Naive B cell (primary cell): ENCODE data around the gene OR52I1. TPM values are rescaled to one million over a fixed set of nuclear protein-coding genes. Genes with fewer than 3 reads are reported as not detected.

ENCODE experiments used
- ATAC-seq, 2 donors: fragments of 150-1000 bp; cut with Tn5 transposase; 2 replicates each; pipeline ENCODE4 v1.10.0; 2021; ENCODE audit warnings: low read depth in 2 of 2, mild to moderate bottlenecking in 2 of 2, moderate library complexity in 2 of 2
- DNase-seq: peaks from one replicate; pipeline ENCODE4 v3.0.0; 2022
- H3K27ac Mint-ChIP-seq, 6 donors: one replicate each; pipeline ENCODE4 v1.8.0; 2020 to 2022; ENCODE audit warnings: mild to moderate bottlenecking in 6 of 6, mixed read lengths in 6 of 6, moderate library complexity in 5 of 6, inconsistent platforms in 2 of 6
- H3K27me3 Mint-ChIP-seq, 3 donors: one replicate each; pipeline ENCODE4 v1.8.0; 2021 to 2022; ENCODE audit warnings: mixed read lengths in 3 of 3, mild to moderate bottlenecking in 1 of 3
- H3K36me3 Mint-ChIP-seq, 2 donors: one replicate each; pipeline ENCODE4 v1.8.0; 2020 to 2022; ENCODE audit warnings: mixed read lengths in 2 of 2, inconsistent platforms in 1 of 2, mild to moderate bottlenecking in 1 of 2
- H3K4me1 Mint-ChIP-seq, 3 donors: one replicate each; pipeline ENCODE4 v1.8.0; 2020 to 2022; ENCODE audit warnings: mixed read lengths in 3 of 3, inconsistent platforms in 1 of 3, mild to moderate bottlenecking in 1 of 3, moderate library complexity in 1 of 3
- H3K4me3 Mint-ChIP-seq, 8 donors: one replicate each; pipeline ENCODE4 v1.8.0; 2020 to 2022; ENCODE audit warnings: mild to moderate bottlenecking in 8 of 8, mixed read lengths in 8 of 8, moderate library complexity in 8 of 8, inconsistent platforms in 2 of 8
- H3K9me3 Mint-ChIP-seq, 7 donors: one replicate each; pipeline ENCODE4 v1.8.0; 2020 to 2022; ENCODE audit warnings: mixed read lengths in 7 of 7, mild to moderate bottlenecking in 5 of 7, inconsistent platforms in 2 of 7, moderate library complexity in 1 of 7
- polyA plus RNA-seq, 6 donors: library from polyadenylated mRNA; unstranded; fragments of 300-500 nt; fragmentation: Illumina TruSeq; gene quantifications; one replicate each; pipeline ENCODE4 v1.2.3, GENCODE V29; 2021; ENCODE audit warnings: low read depth in 6 of 6

The OR52I1 gene, protein sequence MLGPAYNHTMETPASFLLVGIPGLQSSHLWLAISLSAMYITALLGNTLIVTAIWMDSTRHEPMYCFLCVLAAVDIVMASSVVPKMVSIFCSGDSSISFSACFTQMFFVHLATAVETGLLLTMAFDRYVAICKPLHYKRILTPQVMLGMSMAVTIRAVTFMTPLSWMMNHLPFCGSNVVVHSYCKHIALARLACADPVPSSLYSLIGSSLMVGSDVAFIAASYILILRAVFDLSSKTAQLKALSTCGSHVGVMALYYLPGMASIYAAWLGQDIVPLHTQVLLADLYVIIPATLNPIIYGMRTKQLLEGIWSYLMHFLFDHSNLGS
- under 1 TPM in 1 of 6 donors, not detected in 5; 0.60 TPM for polyA plus RNA-seq

DNA sequence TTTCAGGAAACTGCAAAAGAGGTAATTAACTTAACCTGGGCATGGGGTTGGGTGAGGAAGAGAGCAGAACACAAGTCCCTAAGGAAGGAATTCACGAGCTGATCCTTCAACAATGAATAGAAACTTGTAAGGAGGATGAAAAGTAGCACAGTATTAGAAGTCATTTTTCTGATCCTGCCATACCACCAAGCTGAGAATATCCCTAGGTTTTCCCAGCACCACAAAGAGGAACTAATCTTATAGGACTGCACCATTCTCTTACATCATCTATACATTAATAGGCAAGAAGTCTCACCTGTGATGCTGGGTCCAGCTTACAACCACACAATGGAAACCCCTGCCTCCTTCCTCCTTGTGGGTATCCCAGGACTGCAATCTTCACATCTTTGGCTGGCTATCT is at the start of gene OR52I1:
Gene OR52I1 (plus strand): TSS at position 301 of the 400 bp plus-strand sequence. CDS start 0 bp downstream, at position 301.
- no peak within 1 kb of the TSS for H3K27ac Mint-ChIP-seq
- peaks cover 0 to under 1% (median 0%) of the 10 kb centered on the region in 3 donors for H3K27me3 Mint-ChIP-seq
- H3K4me1 Mint-ChIP-seq, result peaks cover 0 to 3% (median 0%) of the 10 kb centered on the region in 3 donors

DNA sequence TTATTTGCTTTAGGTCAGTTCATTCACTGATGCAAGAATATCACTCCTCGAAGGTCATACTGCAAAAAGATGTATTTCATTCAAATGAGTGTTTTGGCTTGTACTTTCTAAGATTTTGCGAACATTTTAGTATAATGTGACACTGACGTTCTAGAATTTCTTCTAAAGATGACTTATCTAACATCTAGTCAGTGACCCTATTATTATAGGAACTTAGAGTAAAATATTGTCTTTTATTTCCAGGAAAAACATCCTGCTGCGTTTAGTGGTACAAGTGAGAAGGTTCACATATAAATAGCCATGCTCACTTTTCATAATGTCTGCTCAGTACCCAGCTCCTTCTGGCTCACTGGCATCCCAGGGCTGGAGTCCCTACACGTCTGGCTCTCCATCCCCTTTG is 48.9 kb upstream of the OR52I1 start, which contains the start of gene OR52M1:
Gene OR52M1 (plus strand): TSS at position 301 of the 400 bp plus-strand sequence. CDS start 0 bp downstream, at position 301.
- no peaks in the 10 kb centered on the region for H3K4me1 Mint-ChIP-seq
- no peak within 1 kb of the TSS for H3K4me3 Mint-ChIP-seq
- DNase-seq, result no peak
- H3K27me3 Mint-ChIP-seq, result peaks cover 14 to 38% (median 30%) of the 10 kb centered on the region in 3 donors
- H3K9me3 Mint-ChIP-seq, result peaks cover 0 to 6% (median 0%) of the 10 kb centered on the region in 7 donors
- H3K36me3 Mint-ChIP-seq, result no peaks in the 10 kb centered on the region
- no peak within 1 kb of the TSS for H3K27ac Mint-ChIP-seq
- no peak for ATAC-seq

More for the DNA sequence above, at the start of gene OR52I1:
- Mint-ChIP-seq H3K9me3 (no peaks in the 10 kb centered on the region), H3K36me3 (peaks cover 7 to 12% of the 10 kb centered on the region in 2 donors), H3K4me3 (no peak within 1 kb of the TSS)
- no peak for ATAC-seq
- DNase-seq, result no peak

DNA sequence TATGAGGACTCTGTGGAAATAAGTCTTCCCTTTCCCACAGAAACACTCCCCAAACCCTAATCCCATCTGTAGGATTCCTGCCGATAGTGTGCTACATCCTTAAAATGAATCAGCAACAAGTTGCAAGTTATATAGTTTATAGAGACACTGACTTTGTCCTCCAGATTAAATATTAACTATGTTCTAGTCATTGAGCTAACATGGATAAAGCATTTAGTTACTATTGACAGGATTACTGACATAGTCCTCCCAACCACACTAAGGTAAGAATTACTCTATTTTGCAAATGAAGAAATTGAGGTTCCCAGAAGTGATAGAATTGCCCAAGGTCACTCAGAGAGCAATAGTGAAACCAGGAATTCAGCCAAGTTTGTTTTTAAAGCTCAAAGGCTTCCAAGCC is 47.0 kb upstream of the OR52I1 start:
- Mint-ChIP-seq H3K9me3 (peaks cover 1 to 21% (median 8%) of the 10 kb centered on the region in 7 donors), H3K27ac (no peak overlapping the region), H3K4me3 (no peak overlapping the region), H3K36me3 (no peaks in the 10 kb centered on the region), H3K27me3 (peaks cover 10 to 36% (median 36%) of the 10 kb centered on the region in 3 donors), H3K4me1 (no peaks in the 10 kb centered on the region)
- ATAC-seq (no peak), DNase-seq (no peak)

DNA sequence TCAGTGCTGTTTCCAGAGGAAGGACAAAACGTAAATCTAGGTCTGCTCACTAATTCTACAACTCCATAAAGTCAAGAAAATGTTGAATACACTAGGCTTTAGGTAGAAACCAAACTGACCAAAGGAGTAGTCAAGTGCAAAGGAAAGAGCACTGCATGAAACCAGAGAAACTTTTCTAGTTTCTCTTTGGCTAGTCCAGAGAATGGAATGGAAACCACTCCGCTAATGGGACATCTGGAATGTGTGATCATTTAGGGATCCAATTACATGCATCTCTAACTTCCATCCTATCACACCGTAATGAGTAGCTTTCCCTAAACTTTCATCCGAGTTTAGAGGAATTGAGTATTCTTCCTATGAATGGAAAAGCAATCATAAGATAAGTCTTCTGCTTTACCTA is 46.4 kb upstream of the OR52I1 start:
- H3K4me3 Mint-ChIP-seq, result no peak overlapping the region
- no peaks in the 10 kb centered on the region for H3K36me3 Mint-ChIP-seq
- ATAC-seq, result no peak
- no peak overlapping the region for H3K27ac Mint-ChIP-seq
- DNase-seq, result no peak
- H3K27me3 Mint-ChIP-seq, result peaks cover 9 to 37% (median 34%) of the 10 kb centered on the region in 3 donors
- peaks cover 1 to 21% (median 8%) of the 10 kb centered on the region in 7 donors for H3K9me3 Mint-ChIP-seq
- no peaks in the 10 kb centered on the region for H3K4me1 Mint-ChIP-seq

DNA sequence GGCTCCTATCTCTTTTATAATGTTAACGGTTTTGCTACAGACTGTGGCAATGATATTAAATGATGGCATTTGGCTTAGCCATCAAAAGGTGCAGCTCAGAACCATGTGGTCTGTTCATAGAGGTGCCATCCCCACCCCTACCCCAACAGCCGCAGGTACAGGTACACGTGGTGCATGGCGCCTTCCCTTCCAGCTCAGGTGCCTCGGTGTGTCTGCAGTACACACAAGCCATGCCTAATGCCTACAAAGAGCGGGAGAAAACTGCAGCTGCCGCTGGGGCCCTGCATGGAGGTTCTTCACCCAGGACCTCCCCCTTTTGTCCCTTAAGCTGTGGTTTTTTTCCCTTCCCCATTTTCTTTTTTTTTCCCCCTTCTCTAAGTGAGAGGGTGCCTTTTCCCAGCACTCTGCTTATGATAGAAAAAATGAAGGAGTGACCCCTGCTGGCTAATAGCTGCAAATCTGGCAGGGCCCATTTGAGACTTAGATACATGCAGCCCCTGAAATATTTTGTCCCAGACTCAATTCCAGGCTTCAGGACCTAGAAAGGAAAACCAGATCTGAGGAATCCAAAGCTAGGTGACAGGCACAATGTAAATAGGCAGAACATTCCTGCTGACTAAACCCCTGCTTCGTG is 42.4 kb upstream of the OR52I1 start:
- Mint-ChIP-seq H3K36me3 (peaks cover 0 to 8% of the 10 kb centered on the region in 2 donors), H3K27me3 (peaks cover 27 to 56% (median 46%) of the 10 kb centered on the region in 3 donors), H3K4me3 (peak overlapping the region in 1 of 8 donors; percentile 61), H3K9me3 (peaks cover 8 to 32% (median 14%) of the 10 kb centered on the region in 7 donors), H3K27ac (no peak overlapping the region), H3K4me1 (no peaks in the 10 kb centered on the region)
- ATAC-seq (no peak), DNase-seq (no peak)

DNA sequence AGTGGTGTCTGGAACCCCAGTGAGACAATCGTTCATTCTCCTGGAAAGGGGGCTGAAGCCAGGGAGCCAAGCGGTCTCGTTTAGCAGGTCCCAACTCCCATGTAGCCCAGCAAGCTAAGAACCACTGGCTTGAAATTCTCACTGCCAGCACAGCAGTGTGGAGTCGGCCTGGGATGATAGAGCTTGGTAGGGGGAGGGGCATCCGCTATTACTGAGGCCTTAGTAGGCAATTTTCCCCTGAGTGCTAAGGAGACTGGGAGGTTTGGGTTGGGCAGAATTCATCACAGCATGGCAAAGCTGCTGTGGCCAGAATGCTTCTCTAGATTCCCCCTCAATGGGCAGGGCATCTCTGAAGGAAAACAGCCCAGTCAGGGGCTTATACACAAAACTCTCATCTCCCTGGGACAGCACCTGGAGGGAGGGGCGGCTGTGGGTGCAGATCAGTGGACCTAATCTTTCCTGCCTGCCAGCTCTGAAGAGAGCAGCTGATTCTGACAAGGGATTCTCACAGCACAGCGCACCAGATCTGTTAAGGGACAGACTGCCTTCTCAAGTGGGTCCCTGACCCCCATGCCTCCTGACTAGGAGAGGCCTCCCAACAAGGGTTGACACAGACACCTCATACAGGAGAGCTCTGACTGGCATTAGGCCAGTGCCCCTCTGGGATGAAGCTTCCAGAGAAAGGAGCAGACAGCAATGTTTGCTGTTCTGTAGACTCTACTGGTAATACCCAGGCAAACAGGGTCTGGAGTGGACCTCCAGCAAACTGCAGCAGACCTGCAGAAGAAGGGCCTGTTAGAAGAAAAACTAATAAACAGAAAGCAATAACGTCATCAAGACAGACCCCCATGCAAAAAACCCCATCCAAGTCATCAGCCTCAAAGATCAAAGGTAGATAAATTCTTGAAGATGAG is 34.1 kb upstream of the OR52I1 start:
- H3K9me3 Mint-ChIP-seq, result peaks cover 6 to 16% (median 14%) of the 10 kb centered on the region in 7 donors
- peaks cover 0 to 10% of the 10 kb centered on the region in 2 donors for H3K36me3 Mint-ChIP-seq
- H3K4me3 Mint-ChIP-seq, result no peak overlapping the region
- ATAC-seq, result no peak
- H3K27ac Mint-ChIP-seq, result peak overlapping the region in 1 of 6 donors; percentile 73
- peaks cover 22 to 44% (median 41%) of the 10 kb centered on the region in 3 donors for H3K27me3 Mint-ChIP-seq
- DNase-seq, result no peak
- no peaks in the 10 kb centered on the region for H3K4me1 Mint-ChIP-seq

DNA sequence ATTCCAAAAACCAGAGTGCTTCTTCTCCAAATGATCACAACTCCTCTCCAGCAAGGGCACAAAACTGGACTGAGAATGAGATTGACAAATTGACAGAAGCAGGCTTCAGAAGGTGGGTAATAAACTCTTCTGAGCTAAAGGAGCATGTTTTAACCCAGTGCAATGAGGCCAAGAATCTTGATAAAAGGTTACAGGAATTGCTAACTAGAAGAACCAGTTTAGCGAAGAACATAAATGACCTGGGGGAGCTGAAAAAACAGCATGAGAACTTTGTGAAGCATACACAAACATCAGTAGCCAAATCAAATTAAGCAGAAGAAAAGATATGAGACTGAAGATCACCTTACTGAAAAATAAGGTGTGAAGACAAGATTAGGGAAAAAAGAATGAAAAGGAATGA is 33.4 kb upstream of the OR52I1 start:
- Mint-ChIP-seq H3K27ac (no peak overlapping the region), H3K4me1 (no peaks in the 10 kb centered on the region), H3K27me3 (peaks cover 19 to 43% (median 42%) of the 10 kb centered on the region in 3 donors), H3K9me3 (peaks cover 8 to 20% (median 14%) of the 10 kb centered on the region in 7 donors), H3K36me3 (peaks cover 0 to 10% of the 10 kb centered on the region in 2 donors), H3K4me3 (no peak overlapping the region)
- no peak for ATAC-seq
- DNase-seq, result no peak

DNA sequence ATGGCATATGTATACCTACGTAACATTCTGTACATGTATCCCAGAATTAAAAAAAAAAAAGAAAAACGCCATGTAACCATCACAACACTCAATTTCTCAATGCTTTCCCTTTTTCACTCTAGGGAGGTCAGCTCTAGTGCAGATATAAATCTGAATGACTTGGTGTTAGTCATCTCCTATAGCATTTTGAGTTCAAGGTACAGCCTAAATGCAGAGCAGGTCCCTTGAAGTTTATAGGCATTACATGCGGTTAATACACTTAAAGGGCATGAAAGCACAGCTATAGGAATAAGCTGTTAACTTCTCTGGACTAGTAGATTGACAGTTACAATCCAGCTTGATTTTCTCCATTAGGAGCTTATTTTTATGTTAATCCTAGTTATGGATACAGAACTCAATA is 28.5 kb upstream of the OR52I1 start:
- Mint-ChIP-seq H3K4me3 (no peak overlapping the region), H3K27ac (no peak overlapping the region), H3K9me3 (peaks cover 8 to 20% (median 14%) of the 10 kb centered on the region in 7 donors), H3K36me3 (peaks cover 0 to 10% of the 10 kb centered on the region in 2 donors), H3K4me1 (no peaks in the 10 kb centered on the region), H3K27me3 (peaks cover 0 to 27% (median 17%) of the 10 kb centered on the region in 3 donors)
- no peak for DNase-seq
- ATAC-seq, result no peak

DNA sequence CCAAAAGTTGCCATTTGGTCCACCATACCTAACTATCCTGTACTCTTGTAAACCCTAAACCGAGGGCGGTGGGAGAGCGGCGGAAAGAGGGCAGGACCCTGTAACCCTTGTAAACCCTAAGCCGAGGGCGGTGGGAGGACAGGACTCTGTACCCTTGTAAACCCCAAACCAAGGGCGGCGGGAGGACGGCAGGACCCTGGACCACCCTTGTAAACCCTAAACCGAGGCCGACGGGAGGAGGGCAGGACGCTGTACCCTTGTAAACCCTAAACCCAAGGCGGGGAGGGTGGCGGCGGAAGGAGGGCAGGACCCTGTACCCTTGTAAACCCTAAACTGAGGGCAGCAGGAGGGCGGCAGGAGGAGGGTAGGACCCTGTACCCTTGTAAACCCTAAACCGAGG is 24.8 kb upstream of the OR52I1 start:
- ATAC-seq (no peak), DNase-seq (no peak)
- no peaks in the 10 kb centered on the region for H3K4me1 Mint-ChIP-seq
- no peak overlapping the region for H3K27ac Mint-ChIP-seq
- peaks cover 2 to 12% (median 7%) of the 10 kb centered on the region in 7 donors for H3K9me3 Mint-ChIP-seq
- H3K36me3 Mint-ChIP-seq, result peaks cover 0 to 5% of the 10 kb centered on the region in 2 donors
- H3K4me3 Mint-ChIP-seq, result peak overlapping the region in 1 of 8 donors; percentile 48
- peaks cover 6 to 15% (median 7%) of the 10 kb centered on the region in 3 donors for H3K27me3 Mint-ChIP-seq

DNA sequence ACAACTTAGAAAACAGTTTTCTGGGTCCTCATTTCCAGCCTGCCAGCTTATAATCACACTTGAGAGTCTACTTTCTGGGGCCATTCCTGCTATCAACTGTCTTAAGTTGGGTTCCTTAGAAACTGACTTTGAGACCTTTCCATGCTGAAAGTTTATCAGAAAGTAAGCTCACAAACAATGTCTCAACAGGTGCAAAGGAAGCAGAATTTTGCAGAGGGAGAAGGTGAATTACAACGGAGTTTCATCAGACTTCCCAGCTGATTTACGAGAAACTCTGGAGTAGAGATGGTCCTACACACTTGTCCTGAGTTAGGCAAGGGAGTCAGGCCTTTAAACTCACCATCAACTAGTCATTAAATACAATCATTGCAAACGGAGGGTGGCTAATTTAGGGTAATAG is 17.0 kb upstream of the OR52I1 start:
- ATAC-seq (no peak), DNase-seq (no peak)
- Mint-ChIP-seq H3K27me3 (peaks cover 22 to 44% (median 41%) of the 10 kb centered on the region in 3 donors), H3K9me3 (peaks cover 0 to 2% (median 0%) of the 10 kb centered on the region in 7 donors), H3K4me1 (no peaks in the 10 kb centered on the region), H3K4me3 (no peak overlapping the region), H3K27ac (no peak overlapping the region), H3K36me3 (no peaks in the 10 kb centered on the region)

DNA sequence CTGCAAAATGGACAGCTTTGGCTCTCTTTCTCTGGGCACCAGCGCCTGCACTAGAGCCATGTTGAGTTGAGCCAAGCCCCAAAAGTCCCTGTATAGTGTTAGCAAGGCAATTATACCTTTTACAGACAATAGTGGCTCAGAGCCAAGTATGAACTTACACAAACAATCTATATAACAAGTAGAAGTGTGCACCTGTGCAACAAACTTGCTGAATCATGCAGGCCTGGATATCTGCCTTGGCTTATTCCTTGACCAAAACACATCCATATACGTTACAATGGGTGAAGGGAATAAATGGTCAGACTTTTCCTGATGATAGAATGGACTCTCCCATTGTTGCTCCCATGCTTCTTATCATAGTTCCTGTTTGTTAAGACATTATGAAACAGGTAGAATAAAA is 16.1 kb upstream of the OR52I1 start:
- no peak for DNase-seq
- H3K27ac Mint-ChIP-seq, result no peak overlapping the region
- H3K4me1 Mint-ChIP-seq, result no peaks in the 10 kb centered on the region
- no peak overlapping the region for H3K4me3 Mint-ChIP-seq
- H3K27me3 Mint-ChIP-seq, result peaks cover 27 to 51% (median 43%) of the 10 kb centered on the region in 3 donors
- peaks cover 0 to 2% (median 0%) of the 10 kb centered on the region in 7 donors for H3K9me3 Mint-ChIP-seq
- H3K36me3 Mint-ChIP-seq, result no peaks in the 10 kb centered on the region
- ATAC-seq, result no peak

DNA sequence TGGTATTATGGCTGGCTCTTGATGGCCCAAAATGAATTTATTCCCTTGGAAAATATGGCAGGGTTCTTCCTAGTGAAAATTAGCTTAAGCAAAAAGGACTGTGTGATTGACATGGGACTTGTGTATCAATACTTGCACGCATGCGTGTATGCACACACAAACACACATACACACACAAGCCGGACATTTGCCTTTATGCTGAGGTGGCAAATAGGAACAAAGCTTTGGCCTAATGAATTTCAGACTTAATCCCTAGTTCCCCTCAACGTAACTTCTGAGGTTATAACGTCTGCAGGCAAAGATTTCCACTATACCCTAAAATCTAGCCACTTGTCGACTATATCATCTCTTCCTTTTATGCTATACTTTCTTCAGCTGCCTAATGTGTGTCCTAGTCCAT is 15.2 kb upstream of the OR52I1 start:
- H3K9me3 Mint-ChIP-seq, result peaks cover 0 to 2% (median 0%) of the 10 kb centered on the region in 7 donors
- no peak overlapping the region for H3K4me3 Mint-ChIP-seq
- peaks cover 33 to 56% (median 43%) of the 10 kb centered on the region in 3 donors for H3K27me3 Mint-ChIP-seq
- peak overlapping the region in 1 of 6 donors; percentile 64 for H3K27ac Mint-ChIP-seq
- H3K36me3 Mint-ChIP-seq, result no peaks in the 10 kb centered on the region
- ATAC-seq, result no peak
- H3K4me1 Mint-ChIP-seq, result no peaks in the 10 kb centered on the region
- no peak for DNase-seq

DNA sequence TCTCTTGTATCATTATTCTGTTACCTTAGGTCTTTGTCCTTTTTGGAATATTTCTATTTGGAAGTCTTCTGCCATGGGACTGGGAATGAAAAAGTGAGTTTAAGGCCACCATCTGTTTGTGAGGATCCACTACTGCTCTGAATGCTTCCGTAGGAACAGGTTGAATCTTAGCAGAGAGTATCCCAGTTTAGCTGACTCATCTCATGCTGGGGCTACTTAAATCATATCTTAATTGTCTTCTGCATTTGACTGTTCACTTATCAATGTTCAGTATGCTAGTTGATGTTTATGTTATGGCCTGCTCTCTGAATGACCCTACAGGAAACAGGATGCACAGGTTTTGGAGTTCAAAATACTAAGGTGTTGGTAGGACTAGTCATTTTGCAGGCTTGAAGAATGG is 13.7 kb upstream of the OR52I1 start:
- no peak overlapping the region for H3K4me3 Mint-ChIP-seq
- no peak for ATAC-seq
- H3K27ac Mint-ChIP-seq, result no peak overlapping the region

More for the DNA sequence above, 13.7 kb upstream of the OR52I1 start:
- Mint-ChIP-seq H3K4me1 (no peaks in the 10 kb centered on the region), H3K9me3 (peaks cover 0 to 2% (median 0%) of the 10 kb centered on the region in 7 donors), H3K36me3 (no peaks in the 10 kb centered on the region), H3K27me3 (peaks cover 33 to 57% (median 37%) of the 10 kb centered on the region in 3 donors)
- DNase-seq, result no peak
